ENCODE data around the gene KLK10. TPM values are rescaled to one million over a fixed set of nuclear protein-coding genes. Genes with fewer than 3 reads are reported as not detected.
"Not testable (repeated sequence)": the region's sequence is repeated elsewhere in the genome, so short reads cannot be mapped to it uniquely, and the experiment has no call there.

Gene KLK10
- total RNA-seq, 2 donors from 2014 or later, result not detected

DNA sequence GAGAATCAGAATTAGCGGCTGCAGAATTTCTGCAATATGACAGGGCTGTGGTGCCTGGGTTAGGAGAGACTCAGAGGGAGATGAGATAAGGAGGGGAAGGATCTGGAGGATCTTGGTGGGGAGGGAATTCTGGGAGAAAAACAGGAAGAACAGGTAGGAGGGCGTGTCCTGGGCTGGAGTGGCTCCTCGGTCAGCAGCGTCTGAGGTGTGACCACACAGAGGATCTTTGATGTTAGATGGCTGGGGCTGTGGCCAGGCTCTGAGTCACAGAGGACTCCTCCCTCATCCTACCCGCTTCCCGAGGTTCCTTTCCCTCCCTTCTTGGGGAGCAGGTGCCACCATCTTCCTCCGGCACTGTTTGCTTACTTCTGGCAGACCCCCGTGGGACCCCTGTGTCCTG is 43.7 kb downstream of the KLK10 start:
- Mint-ChIP-seq H3K36me3 (ENCODE audit: low read depth) (no peaks in the 10 kb centered on the region), H3K27me3 (peaks cover 46% of the 10 kb centered on the region), H3K9me3 (no peaks in the 10 kb centered on the region), H3K4me1 (no peaks in the 10 kb centered on the region), H3K27ac (no peak overlapping the region), H3K4me3 (no peak overlapping the region)
- no peak for ATAC-seq (replicated peaks)

DNA sequence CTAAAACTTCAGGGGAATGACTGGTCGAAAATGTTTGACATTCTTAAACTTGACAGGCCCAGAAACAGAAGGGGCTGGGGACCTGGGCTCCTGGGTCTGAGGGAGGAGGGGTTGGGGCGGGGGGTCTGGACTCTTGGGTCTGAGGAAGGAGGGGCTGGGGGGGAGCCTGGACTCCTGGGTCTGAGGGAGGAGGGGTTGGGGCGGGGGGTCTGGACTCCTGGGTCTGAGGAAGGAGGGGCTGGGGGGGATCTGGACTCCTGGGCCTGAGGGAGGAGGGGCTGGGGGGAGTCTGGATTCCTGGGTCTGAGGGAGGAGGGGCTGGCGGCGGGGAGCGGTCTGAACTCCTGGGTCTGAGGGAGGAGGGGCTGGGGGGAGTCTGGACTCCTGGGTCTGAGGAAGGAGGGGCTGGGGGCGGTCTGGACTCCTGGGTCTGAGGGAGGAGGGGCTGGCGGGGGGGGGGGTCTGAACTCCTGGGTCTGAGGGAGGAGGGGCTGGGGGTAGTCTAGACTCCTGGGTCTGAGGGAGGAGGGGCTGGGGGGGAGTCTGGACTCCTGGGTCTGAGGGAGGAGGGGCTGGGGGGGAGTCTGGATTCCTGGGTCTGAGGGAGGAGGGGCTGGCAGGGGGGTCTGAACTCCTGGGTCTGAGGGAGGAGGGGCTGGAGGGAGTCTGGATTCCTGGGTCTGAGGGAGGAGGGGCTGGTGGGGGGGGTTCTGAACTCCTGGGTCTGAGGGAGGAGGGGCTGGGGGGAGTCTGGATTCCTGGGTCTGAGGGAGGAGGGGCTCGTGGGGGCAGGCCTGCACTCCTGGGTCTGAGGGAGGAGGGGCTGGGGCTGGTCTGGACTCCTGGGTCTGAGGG is 44.6 kb downstream of the KLK10 start:
- Mint-ChIP-seq H3K4me3 (no peak overlapping the region), H3K36me3 (ENCODE audit: low read depth) (no peaks in the 10 kb centered on the region), H3K27me3 (peaks cover 48% of the 10 kb centered on the region), H3K9me3 (no peaks in the 10 kb centered on the region), H3K4me1 (no peaks in the 10 kb centered on the region), H3K27ac (no peak overlapping the region)
- ATAC-seq (replicated peaks), result no peak

DNA sequence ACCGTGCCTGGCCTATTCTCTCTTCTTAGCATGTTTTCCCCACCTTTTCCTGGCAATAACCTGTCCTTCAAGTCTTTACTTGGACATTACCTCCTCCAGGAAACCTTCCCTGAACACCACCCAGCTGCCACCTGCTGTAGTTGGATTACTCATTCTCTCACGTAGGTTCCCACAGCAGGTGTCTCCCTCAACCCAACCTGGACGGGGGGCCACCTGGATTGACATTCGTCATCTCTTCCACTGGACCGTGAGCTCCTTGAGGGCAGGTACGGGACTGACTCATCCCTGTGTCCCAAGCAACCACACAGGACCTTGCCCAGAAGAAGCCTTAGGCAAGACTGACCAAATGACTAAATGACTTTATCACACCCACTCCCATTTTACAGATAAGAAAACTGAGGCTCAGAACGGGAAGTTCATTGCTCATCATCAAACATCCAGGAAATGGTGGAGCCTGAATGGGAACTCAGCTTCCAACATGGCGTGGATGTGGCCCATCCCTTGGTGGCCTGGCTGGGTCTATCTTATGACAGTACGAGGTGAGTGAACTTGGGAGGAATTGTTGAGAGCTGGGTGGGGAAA is 46.6 kb downstream of the KLK10 start:
- Mint-ChIP-seq H3K4me1 (no peaks in the 10 kb centered on the region), H3K27me3 (peaks cover 41% of the 10 kb centered on the region), H3K9me3 (no peaks in the 10 kb centered on the region), H3K36me3 (ENCODE audit: low read depth) (no peaks in the 10 kb centered on the region), H3K27ac (no peak overlapping the region), H3K4me3 (no peak overlapping the region)
- no peak for ATAC-seq (replicated peaks)

DNA sequence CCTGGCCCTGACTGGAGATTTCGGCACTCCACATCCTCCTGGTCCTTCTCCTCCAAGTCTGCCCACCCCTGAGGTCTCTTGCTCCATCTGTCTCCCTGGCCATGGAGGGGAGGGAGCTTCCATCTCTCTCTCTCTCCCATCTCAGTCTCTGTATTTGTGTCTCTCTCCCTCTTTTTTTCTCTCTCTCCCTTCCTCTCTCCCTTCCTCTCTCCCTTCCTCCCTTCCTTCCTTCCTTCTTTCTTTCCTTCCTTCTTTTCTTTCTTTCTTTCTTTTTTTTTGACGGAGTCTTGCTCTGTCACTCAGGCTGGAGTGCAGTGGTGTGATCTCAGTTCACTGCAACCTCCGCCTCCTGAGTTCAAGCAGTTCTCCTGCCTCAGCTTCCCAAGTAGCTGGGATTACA is 49.7 kb downstream of the KLK10 start:
- not testable (repeated sequence) for H3K9me3 Mint-ChIP-seq; H3K4me3 Mint-ChIP-seq; H3K36me3 Mint-ChIP-seq (ENCODE audit: low read depth); H3K4me1 Mint-ChIP-seq; ATAC-seq (replicated peaks); H3K27ac Mint-ChIP-seq
- peaks cover 38% of the 10 kb centered on the region for H3K27me3 Mint-ChIP-seq

DNA sequence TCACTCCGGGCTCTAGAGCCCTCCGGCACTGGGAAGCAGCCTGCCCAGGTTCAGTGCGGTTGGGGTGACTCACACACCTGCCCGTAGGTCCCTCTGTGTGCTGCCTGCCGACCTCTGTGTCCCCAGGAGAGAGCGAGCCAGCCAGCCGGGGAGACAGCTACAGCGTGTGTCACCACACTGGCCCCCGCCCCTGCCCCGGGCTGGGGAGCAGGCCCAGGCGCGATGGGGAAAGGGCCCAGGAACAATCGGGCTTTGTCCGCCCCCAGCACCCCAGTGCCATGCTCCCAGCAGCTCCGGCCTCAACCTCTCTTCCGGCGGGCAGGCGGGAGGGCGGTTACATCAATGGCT is 50.1 kb downstream of the KLK10 start, which contains the start of gene KLK6:
Gene KLK6, minus strand, starts transcription at position 179 of the 348 bp plus-strand sequence. CDS start 1,487 bp downstream, outside the sequence.
- Mint-ChIP-seq H3K36me3 (ENCODE audit: low read depth) (no peaks in the 10 kb centered on the region), H3K4me3 (no peak within 1 kb of the TSS), H3K9me3 (no peaks in the 10 kb centered on the region), H3K27me3 (peaks cover 36% of the 10 kb centered on the region), H3K4me1 (no peaks in the 10 kb centered on the region), H3K27ac (no peak within 1 kb of the TSS)
- ATAC-seq (replicated peaks), result no peak

DNA sequence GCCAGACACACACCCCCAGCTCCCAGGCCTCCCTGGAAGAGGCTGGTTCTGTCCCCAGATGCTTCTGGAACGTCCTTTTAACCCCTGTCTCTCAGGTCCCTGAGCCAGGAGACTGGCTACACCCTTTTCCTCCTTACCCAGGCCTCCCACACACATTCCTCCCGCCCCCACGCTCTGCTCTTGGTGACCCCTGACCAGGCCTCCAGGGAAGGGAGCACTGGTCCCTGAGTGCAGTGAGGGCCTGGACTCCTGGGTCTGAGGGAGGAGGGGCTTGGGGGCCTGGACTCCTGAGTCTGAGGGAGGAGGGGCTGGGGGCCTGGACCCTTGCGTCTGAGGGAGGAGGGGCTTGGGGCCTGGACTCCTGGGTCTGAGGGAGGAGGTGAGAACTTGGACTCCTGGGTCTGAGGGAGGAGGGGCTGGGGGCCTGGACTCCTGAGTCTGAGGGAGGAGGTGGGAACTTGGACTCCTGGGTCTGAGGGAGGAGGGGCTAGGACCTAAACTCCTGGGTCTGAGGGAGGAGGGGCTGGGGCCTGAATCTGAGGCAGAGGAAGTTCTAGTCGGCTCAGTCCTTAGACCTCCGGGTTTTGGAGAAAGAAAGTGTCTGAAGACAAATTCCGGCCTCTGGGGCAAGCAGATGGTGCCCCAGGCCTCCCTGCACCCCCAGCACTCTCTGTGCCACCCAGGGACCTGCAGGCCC is 50.6 kb downstream of the KLK10 start:
- H3K9me3 Mint-ChIP-seq, result no peaks in the 10 kb centered on the region
- ATAC-seq (replicated peaks), result no peak
- peaks cover 38% of the 10 kb centered on the region for H3K27me3 Mint-ChIP-seq
- no peak overlapping the region for H3K4me3 Mint-ChIP-seq
- no peaks in the 10 kb centered on the region for H3K4me1 Mint-ChIP-seq
- no peaks in the 10 kb centered on the region for H3K36me3 Mint-ChIP-seq (ENCODE audit: low read depth)
- no peak overlapping the region for H3K27ac Mint-ChIP-seq

DNA sequence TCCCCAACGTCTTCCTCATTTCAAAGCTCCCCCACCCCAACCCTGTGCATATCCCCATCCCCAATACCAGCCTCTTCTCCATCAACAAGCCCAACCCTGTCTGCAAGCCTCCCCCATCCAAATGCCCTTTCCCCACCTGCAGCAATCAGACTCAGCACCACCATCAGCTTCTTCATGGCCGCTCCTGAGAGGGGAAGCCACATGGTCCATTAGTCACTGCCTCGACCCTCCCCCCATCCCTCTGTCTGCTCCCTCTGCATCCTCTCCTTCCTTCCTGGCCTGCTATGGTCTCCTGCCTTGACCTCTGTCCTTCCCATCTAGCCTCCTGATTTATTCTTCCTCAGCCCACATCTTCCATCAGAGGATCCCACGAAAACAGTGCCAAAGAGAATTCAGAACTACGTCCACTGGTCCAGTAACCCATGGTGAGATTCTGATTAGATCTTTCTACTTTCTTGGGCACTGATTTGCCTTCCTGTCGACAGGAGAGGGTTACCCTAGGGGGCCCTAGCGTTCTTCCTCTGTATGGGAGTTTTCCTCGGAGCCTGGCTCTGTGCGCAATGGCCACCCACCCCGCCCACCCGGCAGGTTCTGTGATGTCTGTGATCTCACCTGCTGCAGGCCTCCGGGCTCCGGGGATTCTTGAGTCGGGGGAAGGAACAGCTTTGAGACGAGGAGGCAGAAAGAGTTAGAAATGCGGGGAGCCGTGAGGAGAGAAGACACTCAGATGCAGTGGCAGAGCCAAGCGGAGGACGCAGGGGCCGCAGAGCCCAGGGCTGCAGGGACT is 51.4 kb downstream of the KLK10 start:
- Mint-ChIP-seq H3K4me3 (no peak overlapping the region), H3K4me1 (no peaks in the 10 kb centered on the region), H3K36me3 (ENCODE audit: low read depth) (no peaks in the 10 kb centered on the region), H3K27me3 (peaks cover 42% of the 10 kb centered on the region), H3K27ac (no peak overlapping the region), H3K9me3 (no peaks in the 10 kb centered on the region)
- ATAC-seq (replicated peaks), result no peak

DNA sequence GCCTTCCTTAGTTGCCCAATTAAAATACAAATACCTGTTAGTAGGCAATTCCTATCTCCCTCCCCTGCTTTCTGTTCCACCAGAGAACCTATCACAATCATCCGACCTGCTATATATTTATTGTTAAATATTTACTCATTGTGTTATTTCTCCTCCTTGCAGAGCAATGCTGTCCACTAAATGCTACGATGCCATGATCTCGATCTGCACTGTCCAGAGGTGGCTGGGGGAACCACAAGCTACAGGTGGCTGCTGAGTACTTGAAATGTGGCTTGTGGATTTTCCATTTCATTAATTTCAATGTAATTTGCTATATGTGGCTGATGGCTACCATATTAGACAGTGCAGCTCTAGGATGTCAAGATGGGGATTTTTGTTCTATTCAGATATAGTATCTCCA is 55.2 kb downstream of the KLK10 start:
- no peaks in the 10 kb centered on the region for H3K36me3 Mint-ChIP-seq (ENCODE audit: low read depth)
- H3K27ac Mint-ChIP-seq, result no peak overlapping the region
- H3K4me1 Mint-ChIP-seq, result peaks cover 4% of the 10 kb centered on the region
- H3K9me3 Mint-ChIP-seq, result peaks cover 15% of the 10 kb centered on the region
- peaks cover 42% of the 10 kb centered on the region for H3K27me3 Mint-ChIP-seq
- ATAC-seq (replicated peaks), result no peak
- no peak overlapping the region for H3K4me3 Mint-ChIP-seq

DNA sequence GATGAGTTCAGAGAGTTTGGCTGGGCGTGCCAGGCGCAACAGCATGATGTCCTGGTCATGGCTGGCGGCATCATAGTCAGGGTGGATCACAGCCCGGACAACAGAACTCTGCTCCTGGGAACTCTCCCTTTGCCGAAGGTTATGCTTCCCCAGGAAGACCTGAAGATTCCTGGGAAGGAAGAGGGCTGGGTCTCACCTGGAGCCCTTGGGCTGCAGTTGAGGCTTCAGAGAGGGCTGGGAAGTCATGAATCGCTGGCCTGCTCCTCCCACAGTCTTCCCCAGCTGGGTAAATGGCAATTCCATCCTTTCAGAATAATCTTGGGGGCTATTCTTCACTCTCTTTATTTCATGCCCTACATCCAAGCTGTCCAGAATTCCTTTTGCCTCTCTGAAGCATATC is 56.1 kb downstream of the KLK10 start:
- ATAC-seq (replicated peaks), result no peak
- Mint-ChIP-seq H3K27me3 (peaks cover 49% of the 10 kb centered on the region), H3K4me1 (peaks cover 6% of the 10 kb centered on the region), H3K4me3 (no peak overlapping the region), H3K27ac (no peak overlapping the region), H3K36me3 (ENCODE audit: low read depth) (no peaks in the 10 kb centered on the region), H3K9me3 (peaks cover 16% of the 10 kb centered on the region)

Other genes starting within 250 kb of the KLK10 start
- gene GPR32, start 249.2 kb downstream of the KLK10 start, total RNA-seq, result not detected
- gene ACP4, start 229.3 kb downstream of the KLK10 start, total RNA-seq, result not detected
- gene KLK1, start 195.9 kb downstream of the KLK10 start, total RNA-seq, result 1 to 10 TPM in 1 of 2 donors, under 1 TPM in 1; 0.39 to 2.0 TPM
- not detected for gene KLK15, start 186.1 kb downstream of the KLK10 start, total RNA-seq
- not detected for gene KLK3, start 164.8 kb downstream of the KLK10 start, total RNA-seq
- gene KLK2, start 146.3 kb downstream of the KLK10 start, total RNA-seq, result under 1 TPM in 1 of 2 donors, not detected in 1; 0.24 TPM
- not detected for gene KLK4, start 108.3 kb downstream of the KLK10 start, total RNA-seq
- gene KLK5, start 66.7 kb downstream of the KLK10 start, total RNA-seq, result not detected
- gene KLK6, start 50.1 kb downstream of the KLK10 start, total RNA-seq, result not detected
- gene KLK7, start 35.8 kb downstream of the KLK10 start, total RNA-seq, result not detected
- not detected for gene KLK8, start 18.1 kb downstream of the KLK10 start, total RNA-seq
- gene KLK11, start 6.9 kb upstream of the KLK10 start, total RNA-seq, result not detected
- not detected for gene KLK12, start 15.3 kb upstream of the KLK10 start, total RNA-seq
- gene KLK13, start 45.4 kb upstream of the KLK10 start, total RNA-seq, result not detected
- under 1 TPM; 0.26 to 0.77 TPM for gene KLK14, start 63.2 kb upstream of the KLK10 start, total RNA-seq
- 1 to 10 TPM; 7.0 to 9.7 TPM for gene CTU1, start 88.7 kb upstream of the KLK10 start, total RNA-seq
- under 1 TPM; 0.15 to 0.74 TPM for gene SIGLEC9, start 105.2 kb upstream of the KLK10 start, total RNA-seq
- gene SIGLEC7, start 122.6 kb upstream of the KLK10 start, total RNA-seq, result not detected
- gene CD33, start 205.4 kb upstream of the KLK10 start, total RNA-seq, result 1 to 10 TPM in 1 of 2 donors, not detected in 1; 1.2 TPM
- under 1 TPM in 1 of 2 donors, not detected in 1; 0.30 TPM for gene SIGLECL1, start 231.4 kb upstream of the KLK10 start, total RNA-seq

Data from activated T-helper 17 cell treated with anti-CD3 and anti-CD28 coated beads, Interleukin-2, amount 50 U/mL, for 72 hours (primary cell).